ENCODE measurements around the gene TBL1X. TPM values are rescaled to one million over a fixed set of nuclear protein-coding genes. Genes with fewer than 3 reads are reported as not detected.
"Not testable (repeated sequence)": the region's sequence is repeated elsewhere in the genome, so short reads cannot be mapped to it uniquely, and the experiment has no call there.

Gene TBL1X
- total and polyA plus RNA-seq, 2 of the 8 experiments (the other 6 are each of a cell fraction or from before 2014, with no cell fraction given), result 13.3 to 25.6 TPM

DNA sequence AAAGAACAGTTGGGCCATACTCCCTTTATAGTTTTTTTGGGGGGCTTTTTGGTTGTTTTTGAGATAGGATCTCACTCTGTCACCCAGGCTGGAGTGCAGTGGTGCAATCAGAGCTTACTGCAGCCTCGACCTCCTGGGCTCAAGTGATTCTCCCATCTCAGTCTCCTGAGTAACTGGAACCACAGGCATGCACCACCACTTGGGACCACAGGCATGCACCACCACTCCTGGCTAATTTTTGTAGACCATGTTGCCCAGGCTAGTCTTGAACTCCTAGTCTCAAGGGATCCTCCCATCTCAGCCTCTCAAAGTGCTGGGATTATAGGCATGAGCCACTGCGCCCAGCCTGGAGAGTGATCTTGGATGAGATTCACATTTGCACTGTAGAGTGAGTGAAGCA lies 29.8 kb upstream of the TBL1X start:
- H4K5ac ChIP-seq (ENCODE audit: insufficient read length, low read depth, low read length); FAIRE-seq; H3K9me3 ChIP-seq (ENCODE audit: insufficient read depth in 2 of 2, low read depth in 1 of 2, low read length in 1 of 2); H3K4me3 ChIP-seq (ENCODE audit: extremely low read depth in 1 of 4, insufficient read depth in 2 of 4, low read depth in 3 of 4, low read length in 4 of 4); H2BK120ac ChIP-seq (replicated peaks; ENCODE audit: low read depth, low read length); H3K79me2 ChIP-seq (ENCODE audit: control insufficient read depth in 1 of 2, insufficient read depth in 2 of 2, low read length in 2 of 2); H3K36me3 ChIP-seq (ENCODE audit: control insufficient read depth in 2 of 4, insufficient read depth in 4 of 4, low read length in 3 of 4); H3K18ac ChIP-seq (ENCODE audit: extremely low read depth, low read length); H4K20me1 ChIP-seq (replicated peaks in 1 of 2; ENCODE audit: control insufficient read depth in 1 of 2, insufficient read depth in 2 of 2, low read length in 2 of 2); H3K56ac ChIP-seq (replicated peaks; ENCODE audit: insufficient read length, low read depth, low read length); DNase-seq (ENCODE audit: low read depth in 1 of 2, low spot score in 2 of 2); H3K27me3 ChIP-seq (replicated peaks in 1 of 4; ENCODE audit: control insufficient read depth in 3 of 4, extremely low read depth in 1 of 4, insufficient read depth in 3 of 4, low read length in 3 of 4); H4K8ac ChIP-seq (ENCODE audit: extremely low read depth, insufficient read depth, low read length); H2AK5ac ChIP-seq (ENCODE audit: low read depth, low read length); POLR2A ChIA-PET (ENCODE audit: partially characterized antibody); H2BK20ac ChIP-seq (ENCODE audit: low read length); H3K23me2 ChIP-seq (ENCODE audit: low read depth, low read length); H2AFZ ChIP-seq (ENCODE audit: low read length); H2BK12ac ChIP-seq (ENCODE audit: low read depth, low read length); H3K4ac ChIP-seq (replicated peaks; ENCODE audit: insufficient read length, low read depth, low read length); H4K91ac ChIP-seq (replicated peaks; ENCODE audit: insufficient read length, low read length); H2BK15ac ChIP-seq (ENCODE audit: low read length); H3K27ac ChIP-seq (ENCODE audit: low read depth, low read length); H3K4me2 ChIP-seq (ENCODE audit: insufficient read depth in 1 of 2, low read depth in 2 of 2, low read length in 2 of 2); H3K14ac ChIP-seq (ENCODE audit: insufficient read length); H3K4me1 ChIP-seq (replicated peaks in 1 of 4; ENCODE audit: control insufficient read depth in 3 of 4, insufficient read depth in 4 of 4, low read length in 3 of 4); H2BK5ac ChIP-seq (ENCODE audit: low read depth, low read length); H3K79me1 ChIP-seq (ENCODE audit: low read depth, low read length); H3K23ac ChIP-seq (ENCODE audit: insufficient read length); CTCF ChIA-PET (ENCODE audit: partially characterized antibody); H3K9ac ChIP-seq (replicated peaks in 1 of 4; ENCODE audit: extremely low read depth in 1 of 4, low read depth in 3 of 4, low read length in 3 of 4): not testable (repeated sequence)
- 88% methylated on average over 2 of the region's 2 CpGs; no CpG with 5 or more reads in 1 of the 2 experiments for WGBS, 2 experiments (ENCODE audit: extremely low coverage in 1 of 2, insufficient coverage in 1 of 2, insufficient read length in 1 of 2, insufficient replicate concordance in 2 of 2, low coverage in 1 of 2, low lambda C conversion rate in 2 of 2, missing lambda C conversion rate in 1 of 2)

Measured in H1 (cell line).